Measurements from ENCODE around the gene DGCR2.
"Not testable (repeated sequence)": the region's sequence is repeated elsewhere in the genome, so short reads cannot be mapped to it uniquely, and the experiment has no call there.

The DGCR2 gene, protein sequence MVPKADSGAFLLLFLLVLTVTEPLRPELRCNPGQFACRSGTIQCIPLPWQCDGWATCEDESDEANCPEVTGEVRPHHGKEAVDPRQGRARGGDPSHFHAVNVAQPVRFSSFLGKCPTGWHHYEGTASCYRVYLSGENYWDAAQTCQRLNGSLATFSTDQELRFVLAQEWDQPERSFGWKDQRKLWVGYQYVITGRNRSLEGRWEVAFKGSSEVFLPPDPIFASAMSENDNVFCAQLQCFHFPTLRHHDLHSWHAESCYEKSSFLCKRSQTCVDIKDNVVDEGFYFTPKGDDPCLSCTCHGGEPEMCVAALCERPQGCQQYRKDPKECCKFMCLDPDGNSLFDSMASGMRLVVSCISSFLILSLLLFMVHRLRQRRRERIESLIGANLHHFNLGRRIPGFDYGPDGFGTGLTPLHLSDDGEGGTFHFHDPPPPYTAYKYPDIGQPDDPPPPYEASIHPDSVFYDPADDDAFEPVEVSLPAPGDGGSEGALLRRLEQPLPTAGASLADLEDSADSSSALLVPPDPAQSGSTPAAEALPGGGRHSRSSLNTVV

DNA sequence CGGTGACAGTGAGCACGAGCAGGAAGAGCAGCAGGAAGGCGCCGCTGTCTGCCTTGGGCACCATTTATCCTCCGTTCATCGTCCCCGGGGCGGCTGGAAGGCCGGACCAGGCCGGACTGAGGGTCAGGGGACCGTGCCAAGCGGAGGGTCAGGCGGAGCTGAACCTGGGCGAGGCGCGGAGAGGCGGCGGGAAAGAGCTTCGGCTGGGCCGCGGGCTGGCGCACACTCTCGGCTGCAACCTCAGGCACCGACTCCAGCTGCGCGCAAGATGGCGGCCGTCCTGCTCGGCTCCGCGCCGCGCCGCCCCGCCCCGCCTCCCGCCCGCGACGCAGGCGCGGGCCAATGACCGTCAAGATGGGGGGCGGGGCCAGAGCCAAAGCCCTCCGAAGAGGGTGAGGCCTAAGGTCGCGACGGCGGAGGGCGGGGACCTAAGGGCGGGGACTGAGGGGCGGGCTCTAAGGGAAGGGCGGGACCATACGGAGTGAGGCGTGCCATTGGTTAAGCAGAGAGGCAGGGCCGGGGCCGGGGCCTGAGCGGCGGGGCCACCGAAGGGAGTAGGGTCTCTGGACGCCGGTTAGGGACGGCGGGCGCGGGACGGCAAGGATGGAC, at the start of gene DGCR2:
TSS of gene DGCR2 (minus strand) at position 270 of the 609 bp plus-strand sequence. CDS start at position 64, 206 bp downstream.
- peak; percentile 94 for DNase-seq (ENCODE audit: low read depth)

DNA sequence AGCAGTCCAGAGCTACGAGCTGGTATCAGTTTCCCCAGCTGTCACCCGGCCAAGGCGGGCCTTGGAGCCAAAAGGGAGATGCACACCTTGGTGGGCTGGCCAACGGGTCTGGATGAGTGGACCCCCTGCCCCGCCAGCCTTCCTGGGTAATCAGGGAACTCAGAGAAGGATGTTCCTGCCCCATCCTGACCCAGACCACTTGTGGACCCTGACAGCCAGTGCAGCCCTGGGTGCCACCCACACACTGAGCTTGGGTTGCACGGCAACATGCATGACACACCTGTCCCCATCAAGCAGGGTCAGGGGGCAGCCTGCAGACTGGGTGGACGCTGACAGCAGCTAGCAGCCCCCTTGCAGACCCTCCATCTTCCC, 47.7 kb upstream of the DGCR2 start:
- no peak for DNase-seq (ENCODE audit: low read depth)

DNA sequence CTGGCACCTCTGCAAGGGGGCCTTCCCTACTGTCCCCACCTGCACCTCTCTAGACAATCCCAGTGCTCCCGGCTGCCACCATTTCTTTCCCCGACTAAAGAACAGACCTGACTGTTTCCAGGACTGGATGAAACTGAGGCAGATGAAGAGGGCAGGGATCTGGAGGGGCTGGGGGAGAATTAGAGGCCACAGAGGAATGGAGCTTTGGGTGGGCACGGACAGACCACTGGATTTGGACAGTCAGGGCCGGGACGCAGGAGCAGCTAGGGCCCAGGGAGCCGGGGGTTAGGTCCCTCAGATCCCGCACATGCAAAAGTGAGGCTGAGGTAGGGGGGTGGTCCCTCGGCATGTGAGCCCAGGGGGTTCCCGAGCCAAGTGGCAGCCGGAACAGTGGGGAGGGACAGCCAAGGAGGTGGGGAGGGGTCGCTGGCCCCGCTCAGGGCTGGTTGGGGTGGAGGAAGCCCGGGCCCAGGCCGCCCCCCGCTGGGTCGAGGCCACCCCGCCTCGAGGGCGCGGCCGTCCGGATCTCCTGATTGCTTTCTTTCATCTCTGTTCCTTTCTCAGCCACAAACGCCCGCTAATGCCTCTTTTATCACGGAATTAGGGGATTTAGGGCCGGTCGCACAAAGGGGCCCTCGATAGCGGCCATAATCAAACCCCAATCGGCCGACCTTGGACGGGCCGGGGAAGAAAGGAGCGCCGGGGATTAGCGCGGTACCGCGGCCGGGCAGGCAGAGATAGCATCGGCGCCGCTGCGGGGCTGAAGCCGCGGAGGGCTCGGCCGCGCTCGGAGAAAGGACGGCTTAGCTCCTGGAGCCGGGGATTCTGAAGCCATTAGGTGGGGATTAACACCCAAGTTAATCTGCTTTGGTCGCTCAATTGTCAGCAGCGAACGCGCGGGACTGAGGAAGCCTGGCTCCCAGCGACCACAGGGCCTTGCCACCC, 47.1 kb upstream of the DGCR2 start:
- no peak for DNase-seq (ENCODE audit: low read depth)

DNA sequence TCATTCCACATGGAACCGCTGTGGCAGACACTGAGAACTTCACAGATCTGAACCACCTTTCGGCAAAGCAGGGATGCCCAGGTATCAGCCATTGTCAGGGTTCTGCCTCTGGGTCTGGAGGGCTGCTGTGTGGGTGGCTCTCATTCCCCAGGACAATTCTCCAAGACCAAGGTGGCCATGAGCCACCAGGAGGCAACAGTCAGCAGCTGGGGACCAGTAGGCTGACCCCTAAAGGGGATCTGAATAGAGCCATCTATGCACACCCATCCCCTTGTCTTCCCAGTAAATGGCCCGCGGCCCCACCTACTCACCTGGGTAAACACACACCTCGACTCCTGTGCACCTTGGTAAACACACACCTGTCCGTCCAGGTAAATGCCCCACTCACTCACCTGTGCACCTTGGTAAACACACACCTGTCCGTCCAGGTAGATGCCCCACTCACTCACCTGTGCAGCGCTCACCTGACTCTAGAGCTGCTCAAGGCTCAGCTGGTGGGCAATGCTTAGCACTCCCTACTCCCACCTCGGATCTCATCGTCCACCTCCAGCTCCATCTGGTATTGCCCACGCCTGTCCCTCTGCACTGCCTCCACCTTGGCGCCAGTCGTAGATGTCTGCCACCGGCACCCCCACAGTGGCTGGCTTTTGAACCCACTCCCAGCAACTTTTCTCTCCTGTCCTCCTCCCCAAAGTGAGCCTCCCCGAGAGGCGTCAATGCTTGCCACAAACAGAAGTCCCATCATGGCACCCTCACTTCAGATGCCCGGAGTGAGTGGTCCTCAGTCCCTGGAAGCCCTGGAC, 46.1 kb upstream of the DGCR2 start:
- DNase-seq (ENCODE audit: low read depth): no peak

DNA sequence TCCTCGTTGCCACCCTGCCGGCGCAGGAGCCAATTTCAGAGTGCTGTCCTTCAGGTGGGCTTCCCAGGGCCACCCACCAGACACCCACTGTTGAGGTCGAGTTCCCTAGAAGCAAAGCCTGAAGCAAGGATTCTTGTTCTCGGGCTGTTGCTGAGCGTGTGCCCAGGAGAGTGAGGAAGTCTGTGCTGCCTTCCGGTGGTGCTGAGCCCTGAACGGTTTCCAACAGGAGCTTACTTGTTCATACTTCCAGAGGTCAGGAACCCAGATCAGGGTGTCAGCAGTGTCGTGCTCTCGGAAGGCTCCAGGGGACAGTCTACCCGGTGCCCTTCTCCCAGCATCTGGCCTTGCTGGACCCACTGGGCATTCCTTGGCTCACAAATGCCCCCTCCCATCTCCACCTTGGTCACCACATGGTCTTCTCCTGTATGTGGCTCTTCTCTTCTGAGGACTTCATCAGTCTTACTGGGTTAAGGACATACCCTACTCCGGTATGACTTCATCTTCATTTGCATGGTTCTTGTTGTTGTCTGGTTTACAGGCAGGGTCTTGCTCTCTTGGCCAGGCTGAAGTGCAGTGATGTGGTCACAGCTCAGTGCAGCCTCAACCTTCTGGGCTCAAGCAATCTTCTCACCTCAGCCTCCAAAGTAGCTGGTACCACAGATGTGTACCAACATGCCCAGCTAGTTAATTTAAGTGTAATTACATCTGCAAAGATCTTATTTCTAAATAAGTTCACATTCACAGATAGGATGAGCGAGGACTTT, 45.1 kb upstream of the DGCR2 start:
- DNase-seq (ENCODE audit: low read depth): no peak

DNA sequence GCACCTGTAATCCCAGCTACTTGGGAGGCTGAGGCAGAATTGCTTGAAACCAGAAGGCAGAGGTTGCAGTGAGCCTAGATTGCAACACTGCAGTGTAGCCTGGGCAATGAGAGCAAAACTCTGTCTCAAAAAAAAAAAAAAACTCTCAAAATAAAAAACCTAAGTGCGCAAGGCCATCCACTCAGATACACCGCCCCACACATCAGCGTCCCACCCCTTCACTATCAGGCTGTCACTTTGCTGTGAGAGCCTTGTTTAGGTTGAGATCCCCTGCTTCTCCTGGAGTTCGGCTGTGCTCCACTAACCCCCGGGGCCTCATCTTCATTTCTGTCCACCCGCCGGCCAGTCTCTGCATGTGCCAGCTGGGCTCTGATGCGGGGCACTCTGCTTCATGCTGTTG, 44.2 kb upstream of the DGCR2 start:
- DNase-seq (ENCODE audit: low read depth): no peak

DNA sequence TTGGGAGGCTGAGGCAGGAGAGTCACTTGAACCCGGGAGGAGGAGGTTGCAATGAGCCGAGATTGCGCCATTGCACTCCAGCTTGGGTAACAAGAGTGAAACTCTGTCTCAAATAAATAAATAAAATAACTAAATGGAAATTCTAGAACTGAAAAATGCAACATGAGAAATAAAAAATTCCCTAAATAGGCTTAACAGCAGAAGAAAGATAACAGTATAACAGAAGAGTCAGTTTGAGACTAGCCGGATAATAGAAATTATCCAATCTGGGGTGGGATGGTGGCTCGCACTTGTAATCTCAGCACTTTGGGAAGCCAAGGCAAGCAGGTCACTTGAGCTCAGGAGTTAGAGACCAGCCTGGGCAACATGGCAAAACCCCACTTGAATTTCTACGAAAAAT, 42.2 kb upstream of the DGCR2 start:
- no peak for DNase-seq (ENCODE audit: low read depth)

DNA sequence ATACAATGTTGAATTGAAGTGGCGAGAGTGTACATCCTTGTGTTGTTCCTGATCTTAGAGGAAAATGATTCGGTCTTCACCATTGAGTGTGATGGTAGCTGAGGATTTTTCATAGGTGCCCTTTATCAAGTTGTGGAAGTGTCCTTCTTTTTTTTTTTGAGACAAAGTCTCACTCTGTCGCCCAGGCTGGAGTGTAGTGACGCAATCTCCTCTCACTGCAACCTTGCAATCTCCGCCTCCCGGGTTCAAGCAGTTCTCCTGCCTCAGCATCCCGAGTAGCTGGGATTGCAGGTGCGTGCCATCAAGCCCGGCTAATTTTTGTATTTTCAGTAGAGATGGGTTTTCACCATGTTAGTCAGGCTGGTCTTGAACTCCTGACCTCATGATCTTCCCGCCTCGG, 36.4 kb upstream of the DGCR2 start:
- DNase-seq (ENCODE audit: low read depth): not testable (repeated sequence)

DNA sequence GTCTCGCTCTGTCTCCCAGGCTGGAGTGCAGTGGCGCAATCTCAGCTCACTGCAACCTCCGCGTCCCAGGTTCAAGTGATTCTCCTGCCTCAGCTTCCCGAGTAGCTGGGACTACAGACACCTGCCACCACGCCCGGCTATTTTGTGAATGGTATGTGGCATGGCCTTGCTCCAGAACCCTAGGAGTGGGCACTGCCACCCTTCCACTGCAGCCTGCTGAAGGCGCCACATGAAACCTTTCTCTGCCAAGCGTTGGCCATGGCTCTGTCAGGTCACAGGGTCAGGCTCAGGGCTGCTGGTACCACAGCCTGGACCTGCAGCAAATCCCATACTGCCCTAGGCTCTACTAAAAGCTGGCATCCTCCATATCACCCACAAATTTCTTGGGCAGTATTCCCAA, 33.9 kb upstream of the DGCR2 start:
- DNase-seq (ENCODE audit: low read depth): not testable (repeated sequence)

DNA sequence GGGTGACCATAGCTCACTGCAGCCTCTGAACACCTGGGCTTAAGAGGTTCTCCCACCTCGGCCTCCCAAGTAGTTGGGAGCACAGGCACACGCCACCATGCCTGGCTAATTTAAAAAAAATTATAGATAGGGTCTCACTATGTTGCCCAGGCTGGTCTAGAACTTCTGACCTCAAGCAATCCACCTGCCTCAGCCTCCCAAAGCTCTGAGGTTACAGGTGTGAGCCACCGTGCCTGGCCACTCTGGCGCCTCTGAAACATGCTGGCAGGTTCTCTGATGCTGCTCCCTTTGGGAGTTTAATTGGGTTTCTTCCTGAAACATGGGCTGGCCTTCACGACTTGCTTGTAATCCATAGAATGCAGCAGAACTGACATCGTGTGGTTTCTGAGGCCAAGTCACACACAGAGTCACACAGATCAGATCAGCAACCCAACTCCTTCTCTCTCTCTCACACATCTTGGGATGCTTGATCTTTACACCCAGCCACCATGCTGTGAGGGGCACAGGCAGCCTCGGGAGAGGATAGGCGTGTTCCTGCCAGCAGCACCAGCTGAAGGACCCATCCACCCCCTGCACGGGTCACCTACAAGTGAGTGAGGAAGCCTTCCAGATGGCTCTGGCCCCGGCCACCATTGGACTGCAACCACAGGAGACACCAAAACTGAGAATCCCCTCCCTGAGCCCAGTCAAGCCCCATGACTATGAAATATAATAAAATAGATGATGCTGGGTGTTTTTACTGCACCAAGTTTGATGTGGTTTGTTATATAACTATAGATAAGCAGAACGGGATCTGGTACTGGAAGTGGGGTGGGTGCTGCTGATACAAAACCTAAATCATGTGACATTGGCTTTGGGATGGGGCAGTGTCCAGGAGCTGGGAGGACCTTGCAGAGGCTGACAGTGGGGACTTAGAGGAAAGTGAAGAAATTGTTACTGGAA, 31.0 kb upstream of the DGCR2 start:
- DNase-seq (ENCODE audit: low read depth): no peak

DNA sequence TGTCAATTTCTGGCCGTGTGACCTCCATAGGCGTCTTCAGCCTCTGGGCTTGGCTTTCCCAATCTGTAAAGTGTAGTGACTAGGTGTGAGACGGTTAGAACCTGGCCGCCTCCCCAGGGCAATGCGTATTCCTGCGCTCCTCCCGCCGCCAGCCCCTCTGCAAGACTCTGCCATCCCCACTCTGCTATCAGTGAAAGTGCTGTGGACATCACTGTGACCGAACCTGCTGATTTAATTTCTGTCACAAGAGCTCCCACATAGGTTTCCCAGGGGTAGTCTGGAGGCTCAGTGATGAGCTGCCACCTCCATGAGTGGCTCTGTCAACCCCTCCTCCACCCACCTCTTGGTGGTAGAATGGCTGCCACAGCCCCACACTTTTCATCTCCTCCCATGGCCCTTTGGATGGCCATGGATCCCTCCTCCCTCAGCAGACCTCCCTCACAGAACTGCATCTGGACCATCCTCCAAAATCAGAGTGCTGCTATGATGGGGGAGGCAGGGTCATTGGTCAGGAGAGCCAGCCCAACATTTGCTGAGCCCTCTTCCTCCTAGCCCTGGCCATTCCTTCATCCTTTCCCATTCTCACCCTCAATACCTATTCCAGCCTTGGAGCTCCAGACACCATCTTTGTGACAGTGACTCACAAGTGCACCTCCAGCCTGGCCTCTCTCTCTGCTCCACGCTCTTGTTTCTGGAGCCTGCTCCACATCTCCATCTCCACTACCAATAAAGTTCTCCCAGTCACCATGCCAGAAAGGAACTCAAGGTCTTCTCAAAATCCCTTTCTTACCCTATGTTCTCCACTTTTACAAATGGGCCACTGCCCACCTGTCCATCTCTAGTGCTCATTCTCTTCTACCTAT, 29.3 kb upstream of the DGCR2 start:
- no peak for DNase-seq (ENCODE audit: low read depth)

DNA sequence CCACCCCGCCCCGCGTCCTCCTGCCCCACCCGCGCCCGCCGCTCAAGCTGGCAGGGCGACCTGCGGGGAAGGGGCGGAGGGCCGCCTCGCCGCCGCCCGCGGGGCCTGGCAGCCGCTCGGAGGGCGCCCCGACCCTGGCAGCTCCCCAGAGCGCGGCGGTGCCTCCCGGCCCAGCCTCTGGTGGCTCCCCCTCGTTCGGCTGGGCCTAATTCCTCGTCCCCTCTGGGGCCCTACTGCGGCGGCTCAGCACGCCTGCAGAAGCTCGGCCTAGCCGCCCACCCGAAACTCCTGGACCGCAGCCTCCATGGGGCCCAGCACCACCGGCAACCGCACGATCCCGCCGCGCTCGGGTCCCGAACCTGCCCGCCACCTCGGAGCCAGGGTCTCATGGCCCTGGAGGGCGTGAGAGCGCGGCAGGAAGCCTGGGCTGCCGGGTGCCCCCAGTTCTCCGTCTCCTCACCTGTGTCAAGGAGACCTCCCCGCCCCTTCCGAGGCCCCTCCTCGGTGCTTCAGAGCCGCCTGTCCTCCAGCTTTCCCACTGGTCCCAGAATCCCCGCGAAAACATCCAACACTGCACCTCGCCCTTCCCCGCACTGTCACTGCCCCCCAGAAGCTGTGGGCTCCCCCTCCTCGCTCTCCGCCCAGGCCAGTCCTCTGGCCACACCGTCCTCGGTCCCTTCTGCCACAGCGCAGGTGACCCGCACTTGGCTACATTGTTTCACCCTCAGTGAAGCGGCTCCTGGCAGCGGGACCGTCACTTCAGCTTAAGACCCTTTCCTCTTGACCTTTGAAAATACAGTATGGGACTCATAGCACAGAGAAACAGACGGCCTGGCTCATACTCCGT, 28.5 kb upstream of the DGCR2 start:
- DNase-seq (ENCODE audit: low read depth): no peak

DNA sequence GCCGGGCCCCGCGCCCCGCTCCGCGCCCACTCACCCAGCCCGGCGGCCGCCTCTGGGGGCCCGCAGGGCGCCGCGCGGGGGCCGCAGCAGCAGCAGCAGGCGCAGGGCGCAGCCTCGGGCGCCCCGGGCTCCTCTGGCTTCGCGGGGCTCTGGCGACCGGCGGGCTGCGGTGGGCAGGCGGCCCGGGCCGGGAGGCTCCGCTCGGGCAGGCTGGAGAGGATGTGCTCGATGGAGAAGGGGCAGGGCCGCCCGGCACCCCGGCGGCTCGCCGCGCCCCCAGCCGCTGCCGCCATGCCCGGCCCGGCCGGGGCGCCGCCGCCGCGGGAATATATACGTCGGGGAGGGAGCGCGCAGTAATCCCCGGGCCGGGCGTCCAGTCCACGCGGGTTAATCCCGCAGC, 27.8 kb upstream of the DGCR2 start, which contains the start of gene GSC2:
TSS of gene GSC2 (minus strand) at position 302 of the 400 bp plus-strand sequence. CDS start at position 293, 9 bp downstream.
- no peak for DNase-seq (ENCODE audit: low read depth)

DNA sequence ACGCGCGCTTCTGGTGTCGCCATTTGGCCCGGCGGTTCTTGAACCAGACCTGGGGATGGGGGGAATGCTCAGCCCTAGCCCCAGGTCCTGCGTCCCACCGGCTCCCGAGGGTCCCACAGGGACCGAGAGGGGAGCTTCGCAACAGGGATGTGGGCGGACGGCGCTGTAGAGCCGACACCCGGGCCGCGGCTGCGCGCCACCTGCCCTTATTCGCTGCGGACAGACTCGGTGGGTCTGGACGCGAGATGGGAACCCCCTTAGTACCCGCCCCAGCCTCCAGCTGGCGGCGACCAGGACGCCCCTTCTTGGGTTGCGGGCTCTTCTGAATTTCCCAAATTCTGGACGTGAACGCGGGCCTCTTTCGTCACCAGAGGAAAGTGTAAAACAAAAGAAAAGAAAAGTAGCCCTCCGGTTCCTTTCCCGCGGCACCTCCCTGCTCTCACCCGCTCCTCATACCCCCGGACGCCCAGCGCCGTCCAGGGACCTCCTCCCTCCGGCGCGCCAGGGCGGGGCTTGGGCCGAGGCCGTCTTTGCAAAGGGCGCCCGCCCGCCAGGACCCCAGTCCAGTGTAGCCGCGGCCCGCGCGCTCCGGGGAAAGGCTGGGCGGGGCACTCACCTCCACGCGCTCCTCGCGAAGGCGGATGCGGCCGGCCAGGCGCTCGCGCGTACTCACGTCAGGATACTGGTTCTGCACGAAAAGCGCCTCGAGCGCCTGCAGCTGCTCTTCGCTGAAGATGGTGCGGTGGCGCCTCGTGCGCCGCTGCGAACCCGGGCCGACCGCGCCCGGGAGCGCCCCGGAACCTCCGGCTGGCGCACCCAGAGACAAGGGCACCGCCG, 27.1 kb upstream of the DGCR2 start:
- DNase-seq (ENCODE audit: low read depth): no peak

DNA sequence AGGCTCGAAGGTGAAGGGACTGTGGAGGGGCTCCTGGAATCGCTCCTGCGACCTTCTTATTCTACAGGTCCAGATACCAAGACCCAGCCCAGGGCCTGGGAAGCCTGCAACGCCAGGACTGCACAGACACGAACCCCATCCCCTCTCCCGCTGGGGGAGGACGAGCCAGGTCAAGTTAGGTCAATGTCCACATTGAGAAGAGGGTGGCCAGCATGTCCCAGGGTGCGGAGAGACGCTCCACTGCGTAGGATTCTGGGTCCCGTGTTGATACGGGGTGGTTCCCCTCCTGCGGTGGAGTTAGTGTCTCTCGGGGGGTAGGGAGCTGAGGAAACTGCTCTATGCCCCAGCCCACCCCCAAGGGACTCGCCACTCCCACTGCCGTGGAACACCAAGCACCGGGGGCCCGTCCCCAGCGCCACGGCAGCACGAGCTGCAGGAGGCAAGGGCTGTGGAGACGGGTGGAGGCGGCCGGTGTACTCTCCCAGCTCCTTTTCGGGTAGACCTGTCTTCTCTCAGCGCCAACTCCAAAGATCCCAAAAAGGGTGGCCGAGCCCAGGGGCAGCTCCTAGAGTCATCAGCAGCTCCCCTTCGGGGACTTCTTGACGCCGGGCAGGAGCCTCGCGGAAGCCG, 26.3 kb upstream of the DGCR2 start:
- DNase-seq (ENCODE audit: low read depth): no peak

DNA sequence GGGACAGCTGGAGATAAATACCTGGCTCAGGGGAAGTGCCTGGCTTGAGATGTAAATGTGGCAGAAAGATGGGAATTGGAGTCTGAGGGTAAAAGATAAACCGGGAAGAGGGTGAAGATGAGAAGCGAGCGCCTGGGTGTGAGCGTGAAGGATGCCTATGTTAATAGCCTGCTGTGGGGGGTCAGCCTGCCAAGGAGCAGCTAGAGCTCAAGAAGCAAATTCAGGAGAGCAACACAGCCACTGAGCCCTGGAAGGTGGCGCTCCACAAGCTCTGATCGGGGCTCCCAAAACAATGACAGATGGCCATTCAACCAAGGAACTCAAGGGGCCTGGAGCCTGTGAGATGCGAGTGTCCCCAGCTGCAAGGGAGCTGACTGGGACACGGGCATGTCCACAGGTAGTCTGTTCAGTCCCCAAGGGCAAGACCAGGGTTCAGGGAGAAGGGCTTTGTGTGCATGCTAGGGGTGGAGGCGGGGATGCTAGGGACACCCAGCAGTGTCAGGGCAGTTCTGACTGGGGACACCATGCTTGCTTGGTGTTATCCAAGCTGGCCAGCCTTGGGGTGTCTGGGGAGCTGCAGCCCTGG, 25.1 kb upstream of the DGCR2 start:
- DNase-seq (ENCODE audit: low read depth): no peak
